ENCODE results near the gene SLC2A4.

GRCh38 chr17:7306911-7307685 lies 25.6 kb downstream of the SLC2A4 start, which contains the start of gene EIF5A:
- no peak for TF ChIP-seq CTCF (IDR thresholded peaks at IDR 0.05)
- TF ChIP-seq POLR2A (IDR thresholded peaks at IDR 0.05; ENCODE audit: low read length), result peak; percentile 71
- no peak for TF ChIP-seq RAD21 (conservative IDR thresholded peaks at IDR 0.05 in 1 of 2, IDR thresholded peaks at IDR 0.05 in 1 of 2)
